HEK293 (cell line): Measurements from ENCODE around the gene NANOGP8.

Source experiments
- OVOL3 ChIP-seq: fragments of 450-650 bp; formaldehyde crosslinking; IDR thresholded peaks from 2 replicates; pipeline ENCODE4 v1.5.1; 2016; ENCODE audit warnings: missing biosample characterization, missing genetic modification characterization
- TCF7L2 ChIP-seq: IDR thresholded peaks from 2 replicates; pipeline ENCODE4 v1.6.1; 2011; ENCODE audit warnings: low read depth, mild to moderate bottlenecking, inconsistent platforms, low read length, moderate library complexity, borderline replicate concordance
- ZEB2 ChIP-seq: fragments of 450-650 bp; formaldehyde crosslinking; IDR thresholded peaks from 2 replicates; pipeline ENCODE4 v1.5.1; 2016; ENCODE audit warnings: missing biosample characterization, missing genetic modification characterization
- ZNF146 ChIP-seq: fragments of 450-650 bp; formaldehyde crosslinking; IDR thresholded peaks from 2 replicates; pipeline ENCODE4 v1.5.1; 2016; ENCODE audit warnings: missing biosample characterization, missing genetic modification characterization
- ZNF37A ChIP-seq: fragments of 450-650 bp; IDR thresholded peaks from 2 replicates; pipeline ENCODE4 v1.5.1; 2018; ENCODE audit warnings: missing biosample characterization, missing genetic modification characterization
- ZNF433 ChIP-seq: fragments of 450-650 bp; formaldehyde crosslinking; IDR thresholded peaks from 2 replicates; pipeline ENCODE4 v1.5.1; 2016; ENCODE audit warnings: missing biosample characterization, missing genetic modification characterization, low read depth
- ZNF629 ChIP-seq: fragments of 450-650 bp; formaldehyde crosslinking; IDR thresholded peaks from 2 replicates; pipeline ENCODE4 v1.5.1; 2017; ENCODE audit warnings: missing biosample characterization, missing genetic modification characterization
- ZNF777 ChIP-seq: fragments of 450-650 bp; formaldehyde crosslinking; IDR thresholded peaks from 2 replicates; pipeline ENCODE4 v1.5.1; 2017; ENCODE audit warnings: missing biosample characterization, missing genetic modification characterization, borderline replicate concordance
- TF ChIP-seq, protein P1 (sequence below): fragments of 450-650 bp; formaldehyde crosslinking; IDR thresholded peaks from 2 replicates; pipeline ENCODE4 v1.5.1; 2016; ENCODE audit warnings: missing biosample characterization, missing genetic modification characterization, low read depth
- TF ChIP-seq, protein P2 (sequence below): fragments of 450-650 bp; formaldehyde crosslinking; IDR thresholded peaks from 2 replicates; pipeline ENCODE4 v1.5.1; 2017; ENCODE audit warnings: missing biosample characterization, missing genetic modification characterization
- TF ChIP-seq, protein P3 (sequence below): fragments of 450-650 bp; formaldehyde crosslinking; IDR thresholded peaks from 2 replicates; pipeline ENCODE4 v1.5.1; 2016; ENCODE audit warnings: missing biosample characterization, missing genetic modification characterization

DNA sequence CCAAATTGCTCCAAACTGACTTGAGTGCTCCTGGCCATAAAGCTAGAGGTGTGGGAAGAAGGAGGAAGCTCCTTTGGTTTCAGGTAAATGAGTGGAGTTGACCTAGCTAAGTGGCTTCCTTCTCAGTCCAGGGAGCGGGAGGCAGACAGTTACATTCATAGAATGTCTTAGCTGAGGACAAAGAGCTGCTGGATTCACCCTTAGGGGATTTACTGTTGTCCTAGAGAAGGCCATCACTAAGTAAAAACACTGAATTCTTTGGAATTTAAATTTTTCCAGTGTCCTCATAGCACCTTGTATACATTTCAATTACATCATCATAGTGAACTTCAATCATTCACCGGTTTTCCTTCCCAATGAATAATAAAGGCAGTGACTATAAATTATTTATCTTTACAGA, 27.3 kb upstream of the NANOGP8 start:
- TF ChIP-seq, protein P1, sequence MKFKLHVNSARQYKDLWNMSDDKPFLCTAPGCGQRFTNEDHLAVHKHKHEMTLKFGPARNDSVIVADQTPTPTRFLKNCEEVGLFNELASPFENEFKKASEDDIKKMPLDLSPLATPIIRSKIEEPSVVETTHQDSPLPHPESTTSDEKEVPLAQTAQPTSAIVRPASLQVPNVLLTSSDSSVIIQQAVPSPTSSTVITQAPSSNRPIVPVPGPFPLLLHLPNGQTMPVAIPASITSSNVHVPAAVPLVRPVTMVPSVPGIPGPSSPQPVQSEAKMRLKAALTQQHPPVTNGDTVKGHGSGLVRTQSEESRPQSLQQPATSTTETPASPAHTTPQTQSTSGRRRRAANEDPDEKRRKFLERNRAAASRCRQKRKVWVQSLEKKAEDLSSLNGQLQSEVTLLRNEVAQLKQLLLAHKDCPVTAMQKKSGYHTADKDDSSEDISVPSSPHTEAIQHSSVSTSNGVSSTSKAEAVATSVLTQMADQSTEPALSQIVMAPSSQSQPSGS (tag by site-specific recombination), result no peak
- TF ChIP-seq OVOL3 (tag by site-specific recombination) (no peak), ZNF629 (tag by site-specific recombination) (no peak), ZNF433 (no peak), ZNF37A (tag by site-specific recombination) (no peak), TCF7L2 (no peak), ZNF777 (tag by site-specific recombination) (no peak), ZNF146 (tag by site-specific recombination) (no peak), ZEB2 (tag by site-specific recombination) (no peak)
- TF ChIP-seq, protein P2, sequence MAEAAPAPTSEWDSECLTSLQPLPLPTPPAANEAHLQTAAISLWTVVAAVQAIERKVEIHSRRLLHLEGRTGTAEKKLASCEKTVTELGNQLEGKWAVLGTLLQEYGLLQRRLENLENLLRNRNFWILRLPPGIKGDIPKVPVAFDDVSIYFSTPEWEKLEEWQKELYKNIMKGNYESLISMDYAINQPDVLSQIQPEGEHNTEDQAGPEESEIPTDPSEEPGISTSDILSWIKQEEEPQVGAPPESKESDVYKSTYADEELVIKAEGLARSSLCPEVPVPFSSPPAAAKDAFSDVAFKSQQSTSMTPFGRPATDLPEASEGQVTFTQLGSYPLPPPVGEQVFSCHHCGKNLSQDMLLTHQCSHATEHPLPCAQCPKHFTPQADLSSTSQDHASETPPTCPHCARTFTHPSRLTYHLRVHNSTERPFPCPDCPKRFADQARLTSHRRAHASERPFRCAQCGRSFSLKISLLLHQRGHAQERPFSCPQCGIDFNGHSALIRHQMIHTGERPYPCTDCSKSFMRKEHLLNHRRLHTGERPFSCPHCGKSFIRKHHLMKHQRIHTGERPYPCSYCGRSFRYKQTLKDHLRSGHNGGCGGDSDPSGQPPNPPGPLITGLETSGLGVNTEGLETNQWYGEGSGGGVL, result no peak
- TF ChIP-seq, protein P3, sequence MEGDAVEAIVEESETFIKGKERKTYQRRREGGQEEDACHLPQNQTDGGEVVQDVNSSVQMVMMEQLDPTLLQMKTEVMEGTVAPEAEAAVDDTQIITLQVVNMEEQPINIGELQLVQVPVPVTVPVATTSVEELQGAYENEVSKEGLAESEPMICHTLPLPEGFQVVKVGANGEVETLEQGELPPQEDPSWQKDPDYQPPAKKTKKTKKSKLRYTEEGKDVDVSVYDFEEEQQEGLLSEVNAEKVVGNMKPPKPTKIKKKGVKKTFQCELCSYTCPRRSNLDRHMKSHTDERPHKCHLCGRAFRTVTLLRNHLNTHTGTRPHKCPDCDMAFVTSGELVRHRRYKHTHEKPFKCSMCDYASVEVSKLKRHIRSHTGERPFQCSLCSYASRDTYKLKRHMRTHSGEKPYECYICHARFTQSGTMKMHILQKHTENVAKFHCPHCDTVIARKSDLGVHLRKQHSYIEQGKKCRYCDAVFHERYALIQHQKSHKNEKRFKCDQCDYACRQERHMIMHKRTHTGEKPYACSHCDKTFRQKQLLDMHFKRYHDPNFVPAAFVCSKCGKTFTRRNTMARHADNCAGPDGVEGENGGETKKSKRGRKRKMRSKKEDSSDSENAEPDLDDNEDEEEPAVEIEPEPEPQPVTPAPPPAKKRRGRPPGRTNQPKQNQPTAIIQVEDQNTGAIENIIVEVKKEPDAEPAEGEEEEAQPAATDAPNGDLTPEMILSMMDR (tag by site-specific recombination), result no peak
